GM12891 (cell line): ENCODE results near the gene TRAF1.
A peak's percentile ranks its signal among the peaks of the same experiment; 100 is the strongest.

ENCODE experiments used
- PAX5 ChIP-seq: IDR thresholded peaks from 2 replicates; pipeline ENCODE4 v1.6.1; 2011; ENCODE audit warnings: low read length, moderate library complexity, mild to moderate bottlenecking; ENCODE audit not compliant: insufficient read depth, severe bottlenecking
- POLR2A ChIP-seq: IDR thresholded peaks from 2 replicates; pipeline ENCODE4 v1.6.1; 2011; ENCODE audit warnings: low read depth, low read length, control low read depth
- POLR2AphosphoS5 ChIP-seq: IDR thresholded peaks from 2 replicates; pipeline ENCODE4 v1.6.1; 2011; ENCODE audit warnings: low read depth, low read length, control low read depth
- POU2F2 ChIP-seq: IDR thresholded peaks from 2 replicates; pipeline ENCODE4 v1.6.1; 2011; ENCODE audit warnings: low read depth, mild to moderate bottlenecking, control low read depth, low read length, moderate library complexity
- SPI1 ChIP-seq: IDR thresholded peaks from 2 replicates; pipeline ENCODE4 v1.6.1; 2011; ENCODE audit warnings: low read depth, low read length, control low read depth
- TAF1 ChIP-seq: IDR thresholded peaks from 2 replicates; pipeline ENCODE4 v1.6.1; 2011; ENCODE audit warnings: low read depth, low read length, control low read depth

GRCh38 chr9:120855827-120856670 is 70.5 kb downstream of the TRAF1 start:
- TF ChIP-seq POLR2AphosphoS5: peak; percentile 23; the same call in 1 of the 2 replicates
- TF ChIP-seq POLR2A: no peak; the same call in 1 of the 2 replicates
- no peak for TF ChIP-seq TAF1
- TF ChIP-seq POU2F2: peak; percentile 63; the same call in 1 of the 2 replicates
- TF ChIP-seq PAX5: no peak
- TF ChIP-seq SPI1: no peak
